HG03520 (cell line): ENCODE results near the gene PRKG1.

Source experiments
- ATAC-seq: cut with Tn5 transposase; IDR thresholded peaks from one replicate; pipeline ENCODE4 v1.9.1; 2021; ENCODE audit warnings: mild to moderate bottlenecking, moderate library complexity; ENCODE audit not compliant: unreplicated experiment

Gene PRKG1

DNA sequence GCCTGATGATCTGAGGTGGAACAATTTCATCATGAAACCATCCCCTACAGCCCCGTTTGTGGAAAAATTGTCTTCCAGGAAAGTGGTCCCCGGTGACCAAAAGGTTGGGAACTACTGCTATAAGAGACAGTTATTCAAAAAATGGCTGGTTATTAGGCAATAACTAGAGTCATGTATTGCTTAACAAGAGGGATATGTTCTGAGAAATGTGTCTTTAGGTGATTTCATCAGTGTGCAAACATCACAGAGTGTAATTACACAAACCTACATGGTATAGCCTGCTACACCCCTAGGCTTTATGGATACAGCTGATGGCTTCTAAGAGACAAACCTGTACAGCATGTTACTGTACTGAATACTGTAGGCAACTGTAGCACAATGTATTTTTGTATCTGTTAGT lies 696.4 kb downstream of the PRKG1 start:
- no peak for ATAC-seq

DNA sequence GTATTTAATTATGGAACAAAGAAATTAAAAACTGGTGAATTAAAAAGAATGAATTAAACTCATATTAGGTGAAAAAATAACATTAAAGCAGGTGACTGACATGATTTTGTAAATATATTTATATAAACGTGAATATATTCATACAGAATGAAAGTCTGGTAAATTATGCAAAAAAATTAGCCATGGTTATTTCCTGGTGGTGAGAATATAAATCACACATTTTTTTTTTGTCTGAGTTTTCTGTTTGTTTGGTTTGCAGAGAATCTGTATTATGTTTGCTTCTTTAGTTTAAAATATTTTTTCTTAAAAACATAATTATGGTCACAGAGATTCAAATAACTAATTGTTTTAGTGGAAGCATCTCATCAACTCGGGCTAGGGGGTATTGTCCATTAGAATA lies 698.1 kb downstream of the PRKG1 start:
- ATAC-seq = no peak

DNA sequence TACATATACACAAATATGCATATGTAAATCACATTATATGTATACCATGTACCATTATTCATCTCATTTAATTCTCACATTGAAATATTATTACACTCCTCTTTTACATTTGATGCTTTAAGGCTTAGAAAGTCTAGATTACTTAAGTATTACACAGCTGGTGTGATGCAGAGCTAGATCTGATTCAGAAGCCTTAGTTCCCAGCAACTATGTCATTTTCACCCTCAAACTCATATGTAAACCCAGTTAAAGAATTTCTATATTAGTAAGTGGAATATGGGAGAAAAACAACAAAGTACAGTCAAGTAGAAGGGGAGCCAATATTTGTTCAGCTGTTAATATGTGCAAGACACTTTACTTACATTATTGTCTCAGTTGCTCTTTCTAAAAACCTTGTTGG lies 699.4 kb downstream of the PRKG1 start:
- ATAC-seq = no peak

- no peak for ATAC-seq
Measured at GRCh38 chr10:51783941-51784340, 709.7 kb downstream of the PRKG1 start.

DNA sequence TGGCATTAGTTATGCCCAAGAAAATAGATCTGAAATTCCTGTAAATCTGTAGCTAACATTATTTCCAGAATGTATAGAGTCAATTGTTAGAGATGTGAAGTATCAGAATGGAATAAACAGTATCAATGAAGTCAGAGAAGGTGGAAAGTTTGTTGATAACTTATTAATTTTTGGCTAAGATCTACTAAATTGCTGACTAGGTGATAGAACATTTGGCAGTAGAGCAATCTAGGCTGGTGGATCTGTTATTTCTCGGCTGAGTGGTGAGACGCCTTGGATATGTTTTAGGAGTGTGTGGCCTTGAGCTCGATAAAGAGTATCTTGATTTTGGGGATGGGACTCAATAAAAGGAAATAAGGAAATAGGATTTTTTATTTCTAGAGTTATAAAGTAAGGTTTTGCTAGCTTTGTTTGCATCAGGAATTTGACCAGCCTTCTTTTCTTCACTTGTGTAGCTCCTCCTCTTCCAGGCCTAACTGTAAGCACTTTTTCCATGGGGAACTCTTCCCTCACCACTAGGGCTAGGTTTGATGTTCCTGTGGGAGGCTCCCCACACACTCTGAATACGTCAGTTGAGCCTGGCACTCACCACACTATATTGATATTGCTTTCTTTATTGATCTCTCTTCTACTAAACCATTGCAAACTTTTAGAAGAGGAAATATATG lies 711.9 kb downstream of the PRKG1 start:
- ATAC-seq = no peak

- no peak for ATAC-seq
Measured at GRCh38 chr10:51786684-51787035, 712.4 kb downstream of the PRKG1 start.

- ATAC-seq = no peak
Measured at GRCh38 chr10:51788273-51788672, 714.0 kb downstream of the PRKG1 start.

DNA sequence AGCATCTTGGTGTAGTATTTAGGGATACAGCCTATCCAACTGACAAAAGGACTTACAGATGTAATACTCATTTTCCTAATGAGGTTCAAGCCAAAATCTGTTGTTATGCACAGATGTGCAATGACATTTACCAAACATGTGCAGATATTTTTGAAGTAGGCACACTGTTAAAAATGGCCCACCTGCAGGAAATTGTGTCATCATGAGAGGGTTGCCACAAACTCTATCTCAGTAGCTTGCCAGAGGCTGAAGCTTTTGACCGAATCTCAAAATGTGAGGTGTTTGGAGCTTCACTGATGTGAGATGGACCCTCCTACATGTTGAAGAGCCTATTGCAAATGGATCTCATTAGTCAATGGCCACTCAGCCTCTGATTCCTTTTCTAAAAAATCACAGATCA lies 714.8 kb downstream of the PRKG1 start:
- no peak for ATAC-seq

- ATAC-seq = no peak
Measured at GRCh38 chr10:51789903-51790302, 715.6 kb downstream of the PRKG1 start.

GRCh38 chr10:51792678-51793077 lies 718.4 kb downstream of the PRKG1 start:
- no peak for ATAC-seq

GRCh38 chr10:51800121-51800520 lies 725.8 kb downstream of the PRKG1 start:
- no peak for ATAC-seq

GRCh38 chr10:51800725-51801424 lies 726.6 kb downstream of the PRKG1 start:
- ATAC-seq = no peak

- no peak for ATAC-seq
Measured at GRCh38 chr10:51802030-51802429, 727.7 kb downstream of the PRKG1 start.

- ATAC-seq = no peak
Measured at GRCh38 chr10:51804866-51805265, 730.6 kb downstream of the PRKG1 start.

DNA sequence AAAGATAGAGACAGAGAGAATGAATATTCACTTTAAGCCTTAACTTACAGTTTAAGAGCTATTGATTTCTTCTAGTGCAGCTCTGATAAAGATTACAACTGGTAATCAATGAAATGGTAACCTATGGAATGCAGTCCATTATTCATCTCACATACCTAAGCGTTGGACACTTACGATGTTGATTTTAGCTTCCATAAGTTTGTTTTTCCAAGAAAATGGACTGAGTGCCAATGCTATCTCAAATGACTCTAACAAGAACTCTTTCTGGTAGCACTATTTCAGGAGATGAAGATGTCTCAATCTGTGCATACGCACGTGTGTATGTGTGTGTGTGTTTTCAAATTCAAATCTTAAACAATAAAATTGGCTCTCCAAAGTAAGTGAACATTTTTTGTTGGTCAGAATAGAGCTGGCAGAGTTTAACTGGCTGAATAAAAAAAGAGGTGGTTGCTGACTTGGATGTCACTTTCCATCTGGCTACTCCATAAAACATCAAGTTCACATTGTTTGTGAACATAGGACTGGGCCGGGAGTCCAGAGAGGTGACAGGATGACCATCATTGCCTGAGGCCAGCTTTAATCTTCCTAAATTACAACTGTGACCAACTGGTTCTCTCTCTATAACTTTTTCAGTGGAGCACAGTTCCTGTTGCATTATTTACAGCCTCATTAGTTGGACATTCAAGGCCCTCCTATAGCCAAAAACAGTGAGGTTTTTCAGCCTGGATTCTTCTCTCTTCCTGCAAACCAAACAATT lies 732.0 kb downstream of the PRKG1 start:
- no peak for ATAC-seq

GRCh38 chr10:51808187-51808586 lies 733.9 kb downstream of the PRKG1 start:
- ATAC-seq = no peak

DNA sequence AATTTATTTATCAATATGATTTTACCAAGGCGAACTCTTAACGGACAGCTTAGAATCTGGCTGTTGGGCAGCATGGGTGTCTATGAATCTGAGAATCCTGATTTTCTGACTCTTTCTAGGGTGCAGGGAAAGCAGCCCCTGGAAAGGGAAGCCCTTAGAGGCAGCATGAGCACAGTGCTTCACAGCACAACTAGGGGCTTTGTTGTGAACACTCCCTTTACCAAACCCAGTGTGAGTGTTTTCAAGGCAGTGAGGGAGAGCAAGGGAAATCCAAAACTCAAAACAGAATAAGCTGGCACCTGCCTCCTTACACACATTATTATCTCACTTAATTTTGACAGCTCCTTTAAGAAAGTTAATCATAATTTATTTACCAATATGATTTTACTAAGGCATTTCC lies 741.4 kb downstream of the PRKG1 start:
- ATAC-seq = no peak

DNA sequence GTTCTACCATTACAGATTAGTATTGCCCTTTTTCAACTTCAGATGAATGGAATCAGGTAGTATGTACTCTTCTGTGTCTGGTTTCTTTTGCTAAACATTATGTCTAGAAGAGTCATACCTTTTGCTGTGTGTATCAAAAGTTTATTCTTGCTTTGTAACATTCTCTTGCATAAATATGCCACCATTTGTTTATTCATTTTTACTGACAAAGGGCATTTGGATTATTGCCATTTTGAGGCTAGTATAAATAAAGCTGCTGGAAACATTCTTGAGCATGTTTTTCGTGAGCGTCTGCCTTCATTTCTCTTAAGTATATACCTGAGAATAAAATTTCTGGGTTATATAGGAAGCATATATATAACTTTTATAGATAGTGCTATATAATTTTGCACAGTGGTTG lies 746.8 kb downstream of the PRKG1 start:
- no peak for ATAC-seq

GRCh38 chr10:51821745-51822144 lies 747.5 kb downstream of the PRKG1 start:
- no peak for ATAC-seq

- peak; percentile 90 for ATAC-seq
Measured at GRCh38 chr10:51832652-51833383, 758.5 kb downstream of the PRKG1 start.

DNA sequence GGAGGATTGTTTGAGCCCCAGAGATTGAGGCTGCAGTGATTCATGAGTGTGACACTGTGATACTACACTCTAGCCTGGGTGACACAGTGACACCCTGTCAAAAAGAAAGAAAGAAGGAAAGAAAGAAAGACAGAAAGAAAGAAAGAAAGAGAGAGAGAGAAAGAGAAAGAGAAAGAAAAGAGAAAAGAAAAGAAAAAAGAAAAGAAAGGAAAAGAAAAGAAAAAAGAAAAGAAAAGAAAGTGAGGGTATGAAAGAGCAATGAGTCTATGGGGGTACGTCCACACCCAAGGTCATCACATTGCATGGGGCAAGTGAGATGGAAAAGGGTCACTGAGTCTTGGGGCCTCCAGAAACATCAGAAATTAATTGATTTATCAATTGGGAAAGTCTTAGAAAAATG lies 760.3 kb downstream of the PRKG1 start:
- ATAC-seq = no peak
